IgD-negative memory B cell (primary cell): ENCODE data around the gene FAM200C. TPM values are rescaled to one million over a fixed set of nuclear protein-coding genes. Genes with fewer than 3 reads are reported as not detected.
"Not testable (repeated sequence)": the region's sequence is repeated elsewhere in the genome, so short reads cannot be mapped to it uniquely, and the experiment has no call there.

ENCODE experiments used
- H3K27ac Mint-ChIP-seq, 3 donors: one replicate each; pipeline ENCODE4 v1.8.0; 2020 to 2022; ENCODE audit warnings: mild to moderate bottlenecking in 3 of 3, mixed read lengths in 3 of 3, moderate library complexity in 1 of 3
- H3K27me3 Mint-ChIP-seq: one replicate; pipeline ENCODE4 v1.8.0; 2021; ENCODE audit warnings: mixed read lengths
- H3K36me3 Mint-ChIP-seq: one replicate; pipeline ENCODE4 v1.8.0; 2020; ENCODE audit warnings: mild to moderate bottlenecking, mixed read lengths
- H3K4me1 Mint-ChIP-seq, 3 donors: one replicate each; pipeline ENCODE4 v1.8.0; 2020 to 2022; ENCODE audit warnings: mixed read lengths in 3 of 3, mild to moderate bottlenecking in 1 of 3
- H3K4me3 Mint-ChIP-seq, 4 donors: one replicate each; pipeline ENCODE4 v1.8.0; 2020 to 2022; ENCODE audit warnings: mild to moderate bottlenecking in 4 of 4, mixed read lengths in 4 of 4, moderate library complexity in 3 of 4
- H3K9me3 Mint-ChIP-seq, 3 donors: one replicate each; pipeline ENCODE4 v1.8.0; 2020 to 2021; ENCODE audit warnings: mixed read lengths in 3 of 3, mild to moderate bottlenecking in 1 of 3
- polyA plus RNA-seq: library from polyadenylated mRNA; unstranded; fragments of 300-500 nt; fragmentation: Illumina TruSeq; gene quantifications from one replicate; pipeline ENCODE4 v1.2.3, GENCODE V29; 2021

Gene FAM200C
- 0.64 TPM for polyA plus RNA-seq

DNA sequence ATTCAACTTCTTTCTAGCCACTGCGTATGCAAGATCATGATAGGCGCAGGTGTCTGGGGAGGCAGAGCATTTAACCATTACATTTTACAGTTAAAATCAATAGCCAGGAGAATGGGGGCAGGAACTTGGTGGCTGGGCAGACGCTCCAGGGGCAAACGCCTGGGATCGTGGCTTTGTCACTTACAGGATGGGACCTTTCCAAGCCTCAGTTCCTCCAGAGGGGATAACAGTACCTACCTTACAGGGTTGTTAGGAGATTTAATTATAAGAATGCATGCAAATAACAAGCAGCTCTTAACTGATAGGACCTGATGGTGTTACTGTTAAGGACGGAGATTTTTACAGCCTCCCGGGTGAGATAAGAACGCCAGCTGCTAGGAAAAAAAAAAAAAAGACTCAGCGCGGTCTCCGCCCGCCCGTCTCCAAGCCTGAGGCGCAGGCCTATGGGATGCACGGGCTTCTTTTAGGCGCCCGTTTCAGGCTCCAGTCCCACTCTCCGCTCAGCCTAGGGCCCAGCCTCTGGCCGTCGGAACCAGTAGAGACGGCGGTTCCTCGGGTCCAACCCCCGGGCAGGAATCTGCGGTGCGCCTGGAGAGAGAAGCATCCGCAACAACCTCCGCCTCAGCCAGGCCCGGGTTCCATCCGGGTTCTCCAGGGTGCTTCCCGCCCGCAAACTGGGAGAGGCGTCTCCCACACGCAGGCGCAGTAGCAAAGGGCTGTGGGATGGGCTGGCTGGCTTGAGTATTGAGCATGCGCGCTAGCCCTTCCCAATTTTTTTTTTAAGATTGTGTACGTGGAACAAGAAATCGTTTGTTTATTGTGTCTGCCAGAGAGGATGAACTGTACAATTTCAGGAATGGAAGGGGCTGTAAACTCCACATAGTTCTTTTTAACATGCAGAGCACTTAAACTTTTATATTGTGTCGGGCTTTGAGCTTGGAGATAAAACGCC, at the start of gene FAM200C:
TSS of gene FAM200C (minus strand) at position 653 of the 952 bp plus-strand sequence. CDS start 4,564 bp downstream, outside the sequence.
- Mint-ChIP-seq H3K9me3 (no peaks in the 10 kb centered on the region), H3K27me3 (no peaks in the 10 kb centered on the region), H3K36me3 (peaks cover 5% of the 10 kb centered on the region), H3K4me3 (peak within 1 kb of the TSS; percentile 88 to 96 (median 93)), H3K27ac (peak within 1 kb of the TSS; percentile 74 to 96 (median 86)), H3K4me1 (peaks cover 12 to 16% (median 13%) of the 10 kb centered on the region in 3 donors)

DNA sequence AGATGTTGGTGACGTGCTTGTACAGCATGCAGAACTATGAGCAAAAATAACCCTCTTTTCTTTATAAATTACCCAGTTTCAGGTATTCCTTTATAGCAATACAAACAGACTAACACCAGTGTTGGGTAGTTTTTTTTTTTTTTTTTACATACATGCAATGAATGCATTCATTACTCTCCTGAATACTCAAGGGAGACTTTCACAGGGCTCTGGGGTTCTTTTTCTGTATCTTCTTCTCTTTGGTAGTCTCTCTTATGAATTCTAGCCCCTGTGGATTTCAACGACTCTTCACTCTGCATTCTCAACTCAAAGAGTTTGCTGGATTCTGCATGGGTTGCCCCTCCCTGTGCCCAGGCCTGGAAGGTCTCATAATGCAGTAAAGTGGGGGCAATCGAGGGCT, 49.6 kb upstream of the FAM200C start:
- H3K9me3 Mint-ChIP-seq = no peaks in the 10 kb centered on the region
- H3K27ac Mint-ChIP-seq = no peak overlapping the region
- H3K4me3 Mint-ChIP-seq = peak overlapping the region in 1 of 4 donors; percentile 31
- H3K4me1 Mint-ChIP-seq = peaks cover 2 to 10% (median 4%) of the 10 kb centered on the region in 3 donors
- H3K36me3 Mint-ChIP-seq = no peaks in the 10 kb centered on the region
- peaks cover 2% of the 10 kb centered on the region for H3K27me3 Mint-ChIP-seq

DNA sequence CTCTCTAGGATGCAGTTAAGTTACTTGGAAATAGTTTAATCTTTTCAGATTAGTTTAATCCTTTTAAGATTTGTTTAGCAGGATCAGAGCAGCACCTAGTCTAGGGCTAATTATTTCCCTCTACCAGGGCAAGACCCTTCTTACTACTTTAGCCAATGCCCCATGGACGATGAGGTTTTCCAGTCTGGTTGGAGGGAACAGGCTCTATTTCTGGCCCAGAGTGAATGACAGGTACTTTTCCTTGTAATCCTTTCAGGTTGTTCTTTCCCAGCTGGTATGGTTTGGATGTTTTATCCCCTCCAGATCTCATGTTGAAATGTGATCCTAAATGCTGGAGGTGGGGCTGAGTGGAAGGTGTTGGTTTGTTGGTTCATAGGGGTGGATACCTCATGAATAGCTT, 49.0 kb upstream of the FAM200C start:
- no peaks in the 10 kb centered on the region for H3K36me3 Mint-ChIP-seq
- H3K4me1 Mint-ChIP-seq = peaks cover 3 to 10% (median 4%) of the 10 kb centered on the region in 3 donors
- no peaks in the 10 kb centered on the region for H3K27me3 Mint-ChIP-seq
- no peak overlapping the region for H3K4me3 Mint-ChIP-seq
- no peak overlapping the region for H3K27ac Mint-ChIP-seq
- no peaks in the 10 kb centered on the region for H3K9me3 Mint-ChIP-seq

DNA sequence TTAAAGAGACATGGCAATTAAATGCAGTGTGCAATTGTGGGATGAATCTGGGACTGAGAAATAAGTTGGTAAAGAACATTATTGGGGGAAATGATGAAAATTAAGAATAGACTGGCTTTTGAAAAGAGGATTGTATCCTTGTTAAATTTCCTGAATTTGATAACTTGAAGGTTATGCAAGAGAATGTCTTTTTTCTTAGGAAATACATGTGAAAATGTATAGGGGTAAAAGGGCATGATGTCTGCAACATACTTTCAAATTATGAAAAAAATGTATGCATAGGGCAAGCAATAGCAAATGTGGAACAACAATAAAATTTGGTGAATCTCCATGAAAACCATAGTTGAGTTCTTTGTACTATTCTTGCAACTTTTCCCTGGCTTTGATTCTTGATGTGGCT, 45.9 kb upstream of the FAM200C start:
- Mint-ChIP-seq H3K9me3 (no peaks in the 10 kb centered on the region), H3K4me1 (peaks cover 0 to 4% (median 3%) of the 10 kb centered on the region in 3 donors), H3K27me3 (no peaks in the 10 kb centered on the region), H3K27ac (no peak overlapping the region), H3K36me3 (no peaks in the 10 kb centered on the region), H3K4me3 (no peak overlapping the region)

DNA sequence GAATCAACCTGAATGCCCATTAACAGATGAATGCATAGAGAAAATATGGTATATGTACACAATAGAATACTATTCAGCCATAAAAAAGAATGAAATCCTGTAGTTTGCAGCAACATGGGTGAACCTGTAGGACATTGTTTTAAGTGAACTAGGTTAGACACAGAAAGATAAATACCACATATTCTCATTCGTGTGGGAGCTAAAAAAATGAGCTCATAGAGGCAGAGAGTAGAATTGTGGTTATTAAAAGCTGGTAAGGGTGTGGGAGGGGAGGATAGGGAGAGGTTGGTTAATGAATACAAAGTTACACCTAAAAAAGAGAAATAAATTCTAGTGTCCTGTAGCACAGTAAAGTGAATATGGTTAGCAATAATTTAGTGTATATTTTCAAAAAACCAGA, 45.3 kb upstream of the FAM200C start:
- Mint-ChIP-seq H3K4me1 (peaks cover 0 to 1% (median 0%) of the 10 kb centered on the region in 3 donors), H3K36me3 (no peaks in the 10 kb centered on the region), H3K27ac (no peak overlapping the region), H3K27me3 (no peaks in the 10 kb centered on the region), H3K9me3 (no peaks in the 10 kb centered on the region), H3K4me3 (no peak overlapping the region)

DNA sequence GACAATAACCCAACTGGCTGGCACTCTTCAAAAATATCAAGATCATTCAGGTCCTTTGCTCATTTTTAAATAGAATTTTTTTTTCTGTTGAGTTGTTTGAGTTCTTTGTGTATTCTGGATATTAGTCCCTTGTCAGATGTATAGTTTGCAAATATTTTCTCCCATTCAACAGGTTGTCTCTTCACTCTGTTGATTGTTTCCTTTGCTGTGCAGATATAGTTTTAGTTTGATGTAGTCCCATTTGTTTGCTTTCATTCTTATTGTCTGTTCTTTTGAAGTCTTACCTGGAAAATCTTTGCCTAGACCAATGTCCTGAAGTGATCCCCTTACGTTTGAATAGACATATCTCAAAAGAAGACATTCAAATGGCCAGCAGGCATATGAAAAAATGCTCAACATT, 44.6 kb upstream of the FAM200C start:
- no peaks in the 10 kb centered on the region for H3K36me3 Mint-ChIP-seq
- no peak overlapping the region for H3K4me3 Mint-ChIP-seq
- H3K9me3 Mint-ChIP-seq = no peaks in the 10 kb centered on the region
- H3K27ac Mint-ChIP-seq = no peak overlapping the region
- H3K4me1 Mint-ChIP-seq = peaks cover 0 to 1% (median 1%) of the 10 kb centered on the region in 3 donors
- no peaks in the 10 kb centered on the region for H3K27me3 Mint-ChIP-seq

DNA sequence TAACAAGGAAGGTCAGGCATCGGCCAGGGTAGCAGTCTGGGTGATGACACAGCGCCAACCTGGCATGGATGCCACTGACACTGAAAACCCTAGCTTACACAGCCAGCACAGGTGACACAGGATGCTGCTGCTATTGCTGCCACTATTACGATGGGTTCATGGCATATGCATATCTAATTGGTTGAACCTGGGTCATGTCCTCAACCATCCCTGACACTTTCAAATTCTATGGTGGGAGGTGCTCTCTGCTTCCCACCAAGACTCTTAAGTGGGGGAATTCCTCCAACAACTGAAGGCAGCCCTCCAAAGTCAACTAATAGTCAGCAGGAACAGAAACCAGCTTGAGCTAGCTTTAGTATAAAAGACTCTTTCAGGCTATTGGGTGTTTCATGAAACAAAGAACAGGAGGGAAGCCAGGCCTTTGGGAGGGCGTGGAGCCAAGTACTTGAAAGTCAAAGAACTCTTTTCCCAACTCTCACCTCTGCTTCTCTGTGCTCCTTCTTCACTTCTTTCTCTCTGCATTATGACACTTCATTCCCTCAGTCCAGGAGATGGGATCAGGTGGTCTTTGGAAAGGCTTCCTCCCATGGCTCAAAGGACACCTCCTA, 43.1 kb upstream of the FAM200C start:
- Mint-ChIP-seq H3K4me3 (no peak overlapping the region), H3K9me3 (no peaks in the 10 kb centered on the region), H3K27me3 (no peaks in the 10 kb centered on the region), H3K4me1 (peaks cover 5 to 7% (median 6%) of the 10 kb centered on the region in 3 donors), H3K27ac (peak overlapping the region in 1 of 3 donors; percentile 38), H3K36me3 (no peaks in the 10 kb centered on the region)

DNA sequence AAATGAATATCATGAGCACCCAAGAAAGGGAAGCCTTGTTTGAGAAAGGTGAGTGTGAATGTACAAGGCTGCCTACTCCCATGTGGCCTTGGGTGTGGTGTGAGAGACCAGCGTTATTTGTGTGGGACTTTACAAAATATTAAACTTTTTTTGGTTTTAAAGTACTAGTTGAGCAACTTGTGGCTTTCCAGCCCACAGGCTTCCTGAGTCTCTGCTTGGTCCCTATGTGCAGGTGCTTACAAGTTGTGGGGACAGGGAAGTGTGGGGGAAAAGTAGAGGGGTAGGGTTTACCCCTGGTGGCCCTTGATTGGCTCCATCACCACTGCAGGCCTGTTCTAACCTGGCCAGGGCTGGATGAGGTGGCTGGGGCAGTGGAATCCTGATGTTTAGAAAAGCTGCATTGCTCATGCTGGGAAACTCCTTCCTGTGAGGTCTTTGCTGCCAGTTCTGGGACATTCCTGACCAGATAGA, 41.5 kb upstream of the FAM200C start:
- no peaks in the 10 kb centered on the region for H3K27me3 Mint-ChIP-seq
- H3K4me3 Mint-ChIP-seq = no peak overlapping the region
- H3K36me3 Mint-ChIP-seq = no peaks in the 10 kb centered on the region
- no peaks in the 10 kb centered on the region for H3K9me3 Mint-ChIP-seq
- no peak overlapping the region for H3K27ac Mint-ChIP-seq
- peaks cover 5 to 7% (median 7%) of the 10 kb centered on the region in 3 donors for H3K4me1 Mint-ChIP-seq

DNA sequence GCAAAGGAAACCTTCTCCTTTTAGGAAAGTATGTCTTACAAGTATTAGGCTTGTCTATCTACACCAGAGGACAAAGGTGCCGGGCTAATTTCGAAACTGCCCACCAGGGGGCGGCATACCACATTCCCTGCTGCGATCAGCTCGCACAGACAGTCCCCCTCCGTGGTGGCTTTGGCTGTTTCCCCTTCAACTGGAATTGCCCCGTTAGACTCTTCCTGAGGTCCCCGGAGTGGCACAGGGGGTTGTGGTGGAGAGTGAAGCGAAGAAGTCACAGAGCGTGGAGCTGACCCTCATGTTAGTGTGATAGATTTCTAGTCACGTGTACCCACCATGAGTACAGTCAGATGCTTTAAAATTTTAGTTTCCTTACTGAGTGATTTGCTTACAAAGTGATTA, 39.3 kb upstream of the FAM200C start:
- Mint-ChIP-seq H3K27ac (peak overlapping the region; percentile 16 to 94 (median 39)), H3K4me3 (peak overlapping the region; percentile 83 to 96 (median 90)), H3K4me1 (peaks cover 11 to 15% (median 14%) of the 10 kb centered on the region in 3 donors), H3K9me3 (no peaks in the 10 kb centered on the region), H3K36me3 (no peaks in the 10 kb centered on the region), H3K27me3 (no peaks in the 10 kb centered on the region)

DNA sequence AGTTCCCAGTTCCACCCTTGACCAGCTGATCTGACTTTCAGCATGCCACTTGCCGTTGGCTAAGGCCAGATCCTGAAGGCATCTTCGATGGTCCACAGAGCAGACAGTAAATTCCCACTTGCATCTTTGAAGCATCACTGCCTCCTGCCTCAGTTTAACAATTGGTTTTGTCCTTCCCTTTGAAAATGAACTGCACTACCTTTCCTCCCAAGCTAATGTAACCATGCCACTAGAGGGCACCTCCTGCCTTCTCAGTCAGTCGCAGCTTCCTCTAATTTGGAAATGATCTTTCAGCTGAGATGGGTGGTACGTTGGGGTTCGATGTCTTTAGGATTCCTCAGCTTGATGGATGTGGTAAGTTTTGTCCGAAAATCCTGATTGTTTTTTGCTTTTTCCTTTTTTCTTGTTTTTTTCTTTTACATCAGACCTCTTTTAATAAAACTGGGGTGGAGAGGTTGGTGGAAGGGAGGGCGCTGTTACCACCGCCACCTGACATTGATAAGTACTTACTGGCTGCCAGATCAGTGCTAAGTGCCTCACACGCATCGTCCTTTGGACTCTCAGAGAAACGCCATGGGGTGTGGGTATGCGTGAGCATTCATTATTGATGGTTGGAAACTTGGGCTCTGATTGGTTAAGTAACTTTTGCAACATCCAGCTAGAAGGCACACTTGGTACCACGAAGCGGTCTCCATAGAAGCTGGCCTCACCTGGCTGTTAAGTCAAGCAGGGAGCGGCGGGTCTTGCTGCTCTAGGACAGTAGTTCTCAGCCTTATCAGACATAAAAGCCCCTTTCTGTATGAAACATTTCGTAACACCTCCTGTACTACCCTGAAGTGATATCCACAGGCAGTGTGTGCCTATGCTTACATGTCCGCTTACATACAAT, 38.7 kb upstream of the FAM200C start:
- no peaks in the 10 kb centered on the region for H3K27me3 Mint-ChIP-seq
- peaks cover 15 to 21% (median 21%) of the 10 kb centered on the region in 3 donors for H3K4me1 Mint-ChIP-seq

DNA sequence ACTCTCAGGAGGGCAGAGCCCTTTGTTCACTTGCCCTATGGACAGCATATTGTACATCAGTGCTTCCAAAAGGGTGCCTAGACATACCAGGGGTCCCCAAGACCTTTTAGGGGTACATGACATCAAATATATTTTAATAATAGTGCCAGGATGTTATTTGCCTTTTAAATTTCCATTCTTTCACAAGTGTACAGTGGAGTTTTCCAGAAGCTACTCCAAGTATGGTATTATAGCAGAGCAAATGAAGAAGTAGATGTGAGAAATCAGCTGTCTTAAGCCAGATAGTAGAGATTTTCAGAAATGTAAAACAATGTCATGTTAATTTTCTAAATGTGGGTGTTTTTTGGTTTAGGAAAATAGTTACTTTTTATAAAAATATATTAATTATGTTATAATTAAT, 37.4 kb upstream of the FAM200C start:
- Mint-ChIP-seq H3K36me3 (no peaks in the 10 kb centered on the region), H3K4me3 (no peak overlapping the region), H3K27me3 (no peaks in the 10 kb centered on the region), H3K4me1 (peaks cover 22 to 30% (median 24%) of the 10 kb centered on the region in 3 donors), H3K27ac (no peak overlapping the region), H3K9me3 (no peaks in the 10 kb centered on the region)

More for the DNA sequence above, 38.7 kb upstream of the FAM200C start:
- Mint-ChIP-seq H3K4me3 (peak overlapping the region; percentile 83 to 96 (median 90)), H3K9me3 (no peaks in the 10 kb centered on the region), H3K27ac (peak overlapping the region in 2 of 3 donors; percentile 16 to 39), H3K36me3 (no peaks in the 10 kb centered on the region)

DNA sequence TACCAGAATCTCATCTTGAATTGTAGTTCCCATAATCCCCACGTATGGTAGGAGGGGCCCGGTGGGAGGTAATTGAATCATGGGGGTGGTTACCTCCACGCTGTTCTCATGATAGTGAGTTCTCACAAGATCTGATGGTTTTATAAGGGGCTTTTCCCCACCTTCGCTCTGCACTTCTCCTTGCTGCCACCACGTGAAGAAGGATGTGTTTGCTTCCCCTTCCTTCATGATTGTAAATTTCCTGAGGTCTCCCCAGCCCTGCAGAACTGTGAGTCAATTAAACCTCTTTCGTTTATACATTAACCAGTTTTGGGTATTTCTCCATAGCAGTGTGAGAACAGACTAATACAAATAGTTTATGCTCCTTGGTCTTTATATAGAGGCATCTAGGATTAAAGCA, 36.8 kb upstream of the FAM200C start:
- H3K4me3 Mint-ChIP-seq, H3K9me3 Mint-ChIP-seq, H3K36me3 Mint-ChIP-seq, H3K27me3 Mint-ChIP-seq: not testable (repeated sequence)
- Mint-ChIP-seq H3K4me1 (peaks cover 24 to 34% (median 26%) of the 10 kb centered on the region in 3 donors), H3K27ac (peak overlapping the region in 1 of 3 donors; percentile 19)

DNA sequence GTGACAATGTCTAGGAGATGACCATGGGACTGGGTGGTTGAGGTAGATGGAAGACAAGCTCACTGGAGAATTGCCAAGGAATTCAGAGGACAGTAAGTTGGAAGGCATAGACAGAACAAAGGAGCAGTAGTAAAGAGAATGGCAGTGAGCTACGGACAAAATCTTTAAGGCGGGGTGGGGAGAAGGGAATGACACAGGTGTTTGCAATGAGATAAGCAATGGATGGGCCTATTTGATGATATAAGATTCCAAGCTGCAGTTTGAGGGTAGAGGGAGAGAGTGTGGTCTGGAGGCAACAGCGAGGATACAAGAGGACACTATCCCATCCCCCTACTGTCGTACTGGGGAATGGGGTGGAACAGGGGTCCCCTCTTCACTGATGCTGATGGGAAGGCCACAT, 36.2 kb upstream of the FAM200C start:
- no peaks in the 10 kb centered on the region for H3K9me3 Mint-ChIP-seq
- peaks cover 26 to 34% (median 28%) of the 10 kb centered on the region in 3 donors for H3K4me1 Mint-ChIP-seq
- peaks cover 2% of the 10 kb centered on the region for H3K36me3 Mint-ChIP-seq
- H3K4me3 Mint-ChIP-seq = no peak overlapping the region
- no peaks in the 10 kb centered on the region for H3K27me3 Mint-ChIP-seq
- H3K27ac Mint-ChIP-seq = no peak overlapping the region

DNA sequence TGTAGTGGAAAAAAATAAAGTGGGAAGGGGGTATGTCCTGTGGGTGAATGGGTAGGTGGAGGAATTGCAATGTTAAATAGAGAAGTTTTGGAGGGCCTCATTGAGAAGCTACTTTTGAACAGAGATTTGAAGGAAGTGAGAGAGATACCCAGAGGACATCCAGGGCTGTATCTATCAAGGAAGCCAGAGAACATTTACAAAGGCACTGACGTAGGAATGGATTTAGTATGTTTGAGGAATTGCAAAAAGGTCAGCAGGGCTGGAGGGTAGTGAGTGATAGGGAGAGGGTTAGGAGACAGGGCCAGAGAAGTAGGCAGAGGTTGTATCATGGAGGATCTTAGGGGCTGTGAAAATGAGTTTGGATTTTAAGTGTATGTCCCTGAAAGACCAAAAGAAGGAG, 35.7 kb upstream of the FAM200C start:
- peak overlapping the region in 1 of 4 donors; percentile 59 for H3K4me3 Mint-ChIP-seq
- no peaks in the 10 kb centered on the region for H3K27me3 Mint-ChIP-seq
- H3K4me1 Mint-ChIP-seq = peaks cover 28 to 36% (median 28%) of the 10 kb centered on the region in 3 donors
- H3K9me3 Mint-ChIP-seq = no peaks in the 10 kb centered on the region
- no peak overlapping the region for H3K27ac Mint-ChIP-seq
- peaks cover 2% of the 10 kb centered on the region for H3K36me3 Mint-ChIP-seq
